HL-60 (cell line): ENCODE measurements around the gene NOTCH4.

Experiments
- DNase-seq, 2 experiments: peaks; one replicate each; pipeline ENCODE4 v3.0.0-alpha.2; 2010 to 2020; ENCODE audit warnings: low read depth in 1 of 2, low spot score in 1 of 2
- H3K27ac ChIP-seq: fragments of 250-450 bp; sonication (Bioruptor Pico); replicated peaks from 2 replicates; pipeline ENCODE4 v1.5.1; 2020; ENCODE audit warnings: mild to moderate bottlenecking, moderate library complexity
- H3K27me3 ChIP-seq: fragments of 250-450 bp; sonication (Bioruptor Pico); 2 replicates; pipeline ENCODE4 v1.5.1; 2021; ENCODE audit warnings: mild to moderate bottlenecking, moderate library complexity; ENCODE audit not compliant: insufficient read depth, poor library complexity, severe bottlenecking
- H3K4me3 ChIP-seq: replicated peaks from 2 replicates; pipeline ENCODE4 v1.5.1; 2011; ENCODE audit warnings: mild to moderate bottlenecking, control low read depth, low read length; ENCODE audit not compliant: insufficient read depth
- CTCF ChIP-seq: IDR thresholded peaks from one replicate; pipeline ENCODE4 v1.5.1; 2011; ENCODE audit warnings: low read length, control low read depth, inconsistent platforms; ENCODE audit not compliant: insufficient read depth
- GABPA ChIP-seq: IDR thresholded peaks from 2 replicates; pipeline ENCODE4 v1.6.1; 2012; ENCODE audit warnings: low read depth
- POLR2AphosphoS5 ChIP-seq: IDR thresholded peaks from 2 replicates; pipeline ENCODE4 v1.6.1; 2012; ENCODE audit warnings: low read depth
- REST ChIP-seq: IDR thresholded peaks from 2 replicates; pipeline ENCODE4 v1.6.1; 2012; ENCODE audit warnings: low read depth; ENCODE audit not compliant: insufficient replicate concordance
- SPI1 ChIP-seq: IDR thresholded peaks from 2 replicates; pipeline ENCODE4 v1.6.1; 2012; ENCODE audit warnings: low read depth, mild to moderate bottlenecking, borderline replicate concordance

Gene NOTCH4

GRCh38 chr6:32176476-32177182 lies 47.2 kb downstream of the NOTCH4 start:
- TF ChIP-seq SPI1 (no peak), REST (no peak), GABPA (no peak), POLR2AphosphoS5 (no peak), CTCF (no peak)
- no peak for DNase-seq
- H3K27ac ChIP-seq = peak overlapping the region; percentile 86
- peak overlapping the region; percentile 92 for H3K4me3 ChIP-seq
- no peaks in the 10 kb centered on the region for H3K27me3 ChIP-seq

DNA sequence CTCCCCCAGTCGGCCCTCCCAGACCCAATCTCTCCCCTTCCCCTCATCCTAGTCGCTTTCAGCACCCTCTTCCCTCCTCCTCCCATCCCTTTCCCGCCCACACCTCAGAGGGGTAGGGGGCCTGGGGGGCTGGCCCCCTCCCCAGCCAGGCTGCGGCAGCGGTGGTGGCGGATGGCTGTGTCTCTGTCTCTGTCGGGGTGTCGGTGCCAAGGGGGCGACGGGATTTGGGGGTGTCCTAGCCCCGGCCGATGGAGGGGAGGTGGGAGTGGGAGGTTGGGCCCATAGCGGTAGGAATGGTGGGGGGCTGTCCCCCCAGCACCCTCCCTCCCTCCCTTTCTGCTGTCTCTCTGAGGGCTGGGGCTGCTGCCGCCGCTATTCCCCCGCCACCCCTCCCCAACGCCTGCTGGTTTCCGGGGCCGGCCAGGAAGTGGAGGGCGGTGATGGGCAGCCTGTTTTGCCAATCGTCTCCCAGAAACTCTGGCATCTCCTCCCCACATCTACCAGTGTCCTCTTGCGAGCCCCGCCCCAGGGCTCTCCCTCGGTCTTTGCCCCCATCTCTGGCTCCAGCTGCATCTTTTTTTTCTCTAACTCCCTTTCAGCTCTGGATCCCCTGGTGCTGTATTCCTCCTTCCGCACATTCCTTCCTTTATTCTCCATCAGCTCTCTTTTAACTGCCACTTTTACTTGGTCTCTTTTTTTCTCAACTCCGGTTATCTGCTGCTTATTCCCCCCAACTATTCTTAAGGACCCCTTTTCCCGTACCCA lies 48.0 kb downstream of the NOTCH4 start, which contains the start of gene AGPAT1:
Gene AGPAT1 (minus strand): TSS at position 374 of the 765 bp plus-strand sequence. CDS start 4,588 bp downstream, outside the sequence.
- DNase-seq = peak in 1 of 2 experiments; percentile 98
- no peaks in the 10 kb centered on the region for H3K27me3 ChIP-seq
- peak; percentile 89 for TF ChIP-seq GABPA
- TF ChIP-seq CTCF = no peak
- TF ChIP-seq SPI1 = peak; percentile 42; the same call in 1 of the 2 replicates
- TF ChIP-seq POLR2AphosphoS5 = peak; percentile 50; the same call in 1 of the 2 replicates
- TF ChIP-seq REST = no peak
- H3K27ac ChIP-seq = peak within 1 kb of the TSS; percentile 86
- peak within 1 kb of the TSS; percentile 92 for H3K4me3 ChIP-seq

DNA sequence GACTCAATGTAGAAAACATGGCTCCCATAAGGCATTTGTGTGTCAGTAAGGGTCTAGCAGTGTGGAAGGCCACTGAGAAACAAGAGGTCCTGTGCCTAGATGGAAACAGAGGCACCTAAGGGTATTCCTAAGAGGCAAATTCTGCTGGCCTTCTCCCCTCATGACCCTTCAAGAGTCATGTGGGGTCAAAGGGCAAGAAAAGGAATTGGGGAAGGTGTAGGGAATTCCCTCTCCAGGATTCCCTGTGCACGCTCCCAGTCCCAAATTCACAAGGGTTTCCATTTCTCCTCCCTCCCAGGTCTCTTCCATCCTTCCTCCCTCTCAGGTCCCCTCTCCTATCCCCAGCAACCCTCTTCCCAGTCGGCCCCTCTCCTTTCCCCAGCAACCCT lies 48.6 kb downstream of the NOTCH4 start:
- Histone ChIP-seq H3K27me3 (no peaks in the 10 kb centered on the region), H3K27ac (peak overlapping the region; percentile 71), H3K4me3 (peak overlapping the region; percentile 92)
- no peak for DNase-seq
- no peak for TF ChIP-seq GABPA
- TF ChIP-seq POLR2AphosphoS5 = no peak
- no peak for TF ChIP-seq SPI1
- TF ChIP-seq CTCF = no peak
- no peak for TF ChIP-seq REST
